Measurements from ENCODE around the gene KRTAP4-6. TPM values are rescaled to one million over a fixed set of nuclear protein-coding genes. Genes with fewer than 3 reads are reported as not detected.

KRTAP4-6 gene
- total and polyA plus RNA-seq, 2 of the 8 experiments (the other 6 are each of a cell fraction or from before 2014, with no cell fraction given) = not detected

GRCh38 chr17:41176744-41177387 lies 36.5 kb upstream of the KRTAP4-6 start (continued):
- no peak for TF ChIP-seq BCL11A (IDR thresholded peaks at IDR 0.05; ENCODE audit: low read depth in 2 of 2, low read length in 2 of 2)

Data from H1 (cell line).